ENCODE data around the gene PKIB.

The PKIB gene

GRCh38 chr6:122758927-122759334 is 148.7 kb downstream of the PKIB start:
- ATAC-seq = no peak
- TF ChIP-seq ZNF565 (CRISPR knock-in tag; conservative IDR thresholded peaks at IDR 0.05; ENCODE audit: low read depth) (no peak), SNAI2 (CRISPR knock-in tag; IDR thresholded peaks at IDR 0.05) (no peak), ISL1 (CRISPR knock-in tag; IDR thresholded peaks at IDR 0.05) (no peak), TCF4 (CRISPR knock-in tag; IDR thresholded peaks at IDR 0.05; ENCODE audit: borderline replicate concordance) (no peak), POU6F1 (CRISPR knock-in tag; IDR thresholded peaks at IDR 0.05; ENCODE audit: borderline replicate concordance, low read depth) (no peak), ZNF8 (CRISPR knock-in tag; IDR thresholded peaks at IDR 0.05) (no peak), ZFP30 (CRISPR knock-in tag; IDR thresholded peaks at IDR 0.05) (no peak), OSR1 (CRISPR knock-in tag; IDR thresholded peaks at IDR 0.05) (no peak), PATZ1 (CRISPR knock-in tag; IDR thresholded peaks at IDR 0.05; ENCODE audit: borderline replicate concordance) (no peak), CSDC2 (CRISPR knock-in tag; IDR thresholded peaks at IDR 0.05) (no peak), GLIS3 (CRISPR knock-in tag; IDR thresholded peaks at IDR 0.05) (no peak), TOX (CRISPR knock-in tag; IDR thresholded peaks at IDR 0.05; ENCODE audit: borderline replicate concordance) (no peak), ZC3H10 (CRISPR knock-in tag; IDR thresholded peaks at IDR 0.05) (no peak), TSHZ2 (CRISPR knock-in tag; IDR thresholded peaks at IDR 0.05) (no peak), BACH2 (CRISPR knock-in tag; IDR thresholded peaks at IDR 0.05; ENCODE audit: borderline replicate concordance) (no peak), ESRRG (CRISPR knock-in tag; IDR thresholded peaks at IDR 0.05) (no peak), ZNF70 (CRISPR knock-in tag; IDR thresholded peaks at IDR 0.05) (no peak), ARNTL (CRISPR knock-in tag; IDR thresholded peaks at IDR 0.05; ENCODE audit: borderline replicate concordance, low read depth) (no peak)

GRCh38 chr6:122760330-122760729 is 150.1 kb downstream of the PKIB start:
- no peak for TF ChIP-seq ZFP3 (CRISPR knock-in tag; IDR thresholded peaks at IDR 0.05)
- no peak for TF ChIP-seq ZC3H10 (CRISPR knock-in tag; IDR thresholded peaks at IDR 0.05)
- TF ChIP-seq CSRNP3 (CRISPR knock-in tag; IDR thresholded peaks at IDR 0.05) = no peak
- no peak for TF ChIP-seq BACH2 (CRISPR knock-in tag; IDR thresholded peaks at IDR 0.05; ENCODE audit: borderline replicate concordance)
- TF ChIP-seq SNAI2 (CRISPR knock-in tag; IDR thresholded peaks at IDR 0.05) = no peak
- no peak for TF ChIP-seq ISL1 (CRISPR knock-in tag; IDR thresholded peaks at IDR 0.05)
- no peak for TF ChIP-seq PATZ1 (CRISPR knock-in tag; IDR thresholded peaks at IDR 0.05; ENCODE audit: borderline replicate concordance)
- TF ChIP-seq TOX (CRISPR knock-in tag; IDR thresholded peaks at IDR 0.05; ENCODE audit: borderline replicate concordance) = no peak
- TF ChIP-seq TCF4 (CRISPR knock-in tag; IDR thresholded peaks at IDR 0.05; ENCODE audit: borderline replicate concordance) = no peak
- TF ChIP-seq RARB (CRISPR knock-in tag; IDR thresholded peaks at IDR 0.05) = no peak
- TF ChIP-seq ZNF8 (CRISPR knock-in tag; IDR thresholded peaks at IDR 0.05) = no peak
- TF ChIP-seq PPARA (CRISPR knock-in tag; IDR thresholded peaks at IDR 0.05; ENCODE audit: borderline replicate concordance) = no peak
- TF ChIP-seq ZNF565 (CRISPR knock-in tag; conservative IDR thresholded peaks at IDR 0.05; ENCODE audit: low read depth) = no peak
- no peak for TF ChIP-seq GLIS3 (CRISPR knock-in tag; IDR thresholded peaks at IDR 0.05)
- no peak for TF ChIP-seq TSHZ2 (CRISPR knock-in tag; IDR thresholded peaks at IDR 0.05)
- TF ChIP-seq ZFP30 (CRISPR knock-in tag; IDR thresholded peaks at IDR 0.05) = no peak
- TF ChIP-seq ZNF70 (CRISPR knock-in tag; IDR thresholded peaks at IDR 0.05) = no peak
- ATAC-seq = no peak
